ENCODE results near the gene SPIN4. TPM values are rescaled to one million over a fixed set of nuclear protein-coding genes. Genes with fewer than 3 reads are reported as not detected.

Gene SPIN4
- total RNA-seq, 1 donor from 2014 or later: 8.1 TPM

DNA sequence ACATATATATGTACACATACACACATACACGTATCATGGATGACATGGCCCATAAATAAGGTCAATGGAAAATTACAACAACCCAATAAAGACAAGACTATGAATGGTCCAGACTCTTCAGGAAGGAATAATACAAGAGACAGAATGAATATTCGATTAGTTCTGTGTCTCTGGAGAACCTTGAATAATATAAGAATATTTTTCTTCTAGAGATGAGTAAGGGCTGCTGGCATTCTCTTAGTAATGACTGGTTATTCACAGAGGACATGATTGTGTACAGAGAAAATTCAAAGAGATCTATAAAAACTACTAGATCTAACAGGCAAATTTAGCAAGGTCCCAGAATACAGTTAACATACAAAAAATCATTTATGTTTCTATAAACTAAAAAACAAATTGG lies 23.3 kb downstream of the SPIN4 start:
- no peaks in the 10 kb centered on the region for H3K4me1 ChIP-seq
- no peaks in the 10 kb centered on the region for H3K9me3 ChIP-seq
- intact Hi-C loops (cut with DNase I): no loop called here
- no peaks in the 10 kb centered on the region for H3K27me3 ChIP-seq (ENCODE audit: low read depth)
- TF ChIP-seq, protein P1, sequence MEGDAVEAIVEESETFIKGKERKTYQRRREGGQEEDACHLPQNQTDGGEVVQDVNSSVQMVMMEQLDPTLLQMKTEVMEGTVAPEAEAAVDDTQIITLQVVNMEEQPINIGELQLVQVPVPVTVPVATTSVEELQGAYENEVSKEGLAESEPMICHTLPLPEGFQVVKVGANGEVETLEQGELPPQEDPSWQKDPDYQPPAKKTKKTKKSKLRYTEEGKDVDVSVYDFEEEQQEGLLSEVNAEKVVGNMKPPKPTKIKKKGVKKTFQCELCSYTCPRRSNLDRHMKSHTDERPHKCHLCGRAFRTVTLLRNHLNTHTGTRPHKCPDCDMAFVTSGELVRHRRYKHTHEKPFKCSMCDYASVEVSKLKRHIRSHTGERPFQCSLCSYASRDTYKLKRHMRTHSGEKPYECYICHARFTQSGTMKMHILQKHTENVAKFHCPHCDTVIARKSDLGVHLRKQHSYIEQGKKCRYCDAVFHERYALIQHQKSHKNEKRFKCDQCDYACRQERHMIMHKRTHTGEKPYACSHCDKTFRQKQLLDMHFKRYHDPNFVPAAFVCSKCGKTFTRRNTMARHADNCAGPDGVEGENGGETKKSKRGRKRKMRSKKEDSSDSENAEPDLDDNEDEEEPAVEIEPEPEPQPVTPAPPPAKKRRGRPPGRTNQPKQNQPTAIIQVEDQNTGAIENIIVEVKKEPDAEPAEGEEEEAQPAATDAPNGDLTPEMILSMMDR (IDR thresholded peaks at IDR 0.05): no peak
- no peak overlapping the region for H3K27ac ChIP-seq
- no peaks in the 10 kb centered on the region for H3K36me3 ChIP-seq
- ATAC-seq (no peak), DNase-seq (no peak)
- H3K4me3 ChIP-seq: no peak overlapping the region

DNA sequence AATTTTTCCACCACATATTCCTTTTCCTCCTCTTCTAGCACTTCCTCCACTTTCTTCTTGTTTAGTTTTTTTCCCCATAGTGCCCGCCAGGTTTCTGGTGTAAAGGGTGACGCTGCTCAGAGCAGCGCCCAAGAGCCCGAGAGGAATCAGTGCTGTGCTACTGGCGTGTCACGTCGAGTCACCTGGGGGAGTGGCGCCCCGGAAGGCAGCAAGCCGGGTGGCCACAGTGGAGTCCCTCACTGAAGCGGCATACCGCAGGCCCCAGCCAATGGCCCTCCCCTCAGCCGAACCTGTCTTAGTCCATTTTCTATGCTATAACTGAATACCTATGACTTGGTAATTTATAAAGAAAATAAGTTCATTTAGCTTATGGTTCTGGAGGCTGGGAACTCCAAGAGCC lies 51.5 kb downstream of the SPIN4 start:
- TF ChIP-seq, protein P1 (IDR thresholded peaks at IDR 0.05): no peak
- no peak for ATAC-seq
- Histone ChIP-seq H3K4me3 (no peak overlapping the region), H3K4me1 (no peaks in the 10 kb centered on the region), H3K36me3 (no peaks in the 10 kb centered on the region), H3K9me3 (no peaks in the 10 kb centered on the region), H3K27me3 (ENCODE audit: low read depth) (no peaks in the 10 kb centered on the region), H3K27ac (no peak overlapping the region)
- intact Hi-C loops (cut with DNase I): no loop called here
- no peak for DNase-seq
